Uterus (tissue), 2 donors: ENCODE data around the gene EIF1.
"Not testable (repeated sequence)": the region's sequence is repeated elsewhere in the genome, so short reads cannot be mapped to it uniquely, and the experiment has no call there.

Experiments
- CTCF ChIP-seq, 4 experiments: fragments of 200-600 bp in 2 of 4; fragments of 450-650 bp in 2 of 4; sonication (generic) in 2 of 4; IDR thresholded peaks; one replicate each; pipeline ENCODE4 v1.5.1; 2016 to 2019; ENCODE audit warnings: antibody characterized with exemption in 4 of 4, mild to moderate bottlenecking in 2 of 4, moderate library complexity in 1 of 4
- POLR2A ChIP-seq, 2 donors: fragments of 450-650 bp; IDR thresholded peaks; one replicate each; pipeline ENCODE4 v1.6.1; 2016; ENCODE audit warnings: antibody characterized with exemption in 2 of 2, mild to moderate bottlenecking in 1 of 2, moderate library complexity in 1 of 2

GRCh38 chr17:41675157-41676057 is 13.3 kb upstream of the EIF1 start:
- not testable (repeated sequence) for TF ChIP-seq CTCF, POLR2A (IDR thresholded peaks at IDR 0.05)
